ENCODE results near the gene SHH. TPM values are rescaled to one million over a fixed set of nuclear protein-coding genes. Genes with fewer than 3 reads are reported as not detected.
"Not testable (repeated sequence)": the region's sequence is repeated elsewhere in the genome, so short reads cannot be mapped to it uniquely, and the experiment has no call there.

SHH gene
- total and polyA plus RNA-seq, 12 donors, result not detected

DNA sequence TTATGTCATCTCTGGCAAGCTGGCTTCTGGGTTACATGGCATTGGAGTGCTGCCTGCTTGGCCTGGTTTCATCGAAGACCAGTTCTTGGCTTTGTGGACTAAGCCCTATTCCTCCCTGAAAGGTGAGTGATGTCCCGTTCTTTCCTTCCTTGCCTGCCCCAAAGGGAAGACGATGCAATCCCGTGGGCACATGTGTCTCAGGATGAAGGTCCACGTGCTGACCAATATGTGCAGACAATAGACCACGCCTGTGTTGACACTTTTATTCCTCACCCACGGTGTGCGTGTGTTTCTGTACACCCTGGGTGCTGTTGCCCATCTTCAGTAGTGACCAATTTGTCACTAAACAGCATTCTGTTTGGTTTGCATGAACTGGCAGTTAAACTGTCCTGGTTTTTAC is 28.6 kb upstream of the SHH start:
- no peak for DNase-seq
- intact Hi-C loops (cut with DNase I), result no loop called here
- no peaks in the 10 kb centered on the region for H3K36me3 ChIP-seq

GRCh38 chr7:155840262-155840885 is 28.1 kb upstream of the SHH start:
- no peak for TF ChIP-seq CTCF (IDR thresholded peaks at IDR 0.05)
- Histone ChIP-seq H3K27me3 (peaks cover 0 to 80% (median 39%) of the 10 kb centered on the region in 7 donors), H3K4me1 (no peaks in the 10 kb centered on the region), H3K36me3 (no peaks in the 10 kb centered on the region), H3K4me3 (no peak overlapping the region), H3K9me3 (no peaks in the 10 kb centered on the region), H3K27ac (no peak overlapping the region)
- ATAC-seq, result no peak
- intact Hi-C loops (cut with DNase I), result no loop called here
- DNase-seq, result no peak
- 79 to 80% methylated on average over 21 of the region's 21 CpGs for WGBS, 2 donors

More for the DNA sequence above, 28.6 kb upstream of the SHH start:
- H3K4me1 ChIP-seq, result no peaks in the 10 kb centered on the region
- whole genome bisulfite sequencing, 2 donors, result 81 to 83% methylated on average over 8 of the region's 8 CpGs
- H3K9me3 ChIP-seq, result no peaks in the 10 kb centered on the region
- no peak for TF ChIP-seq CTCF (IDR thresholded peaks at IDR 0.05)
- H3K27ac ChIP-seq, result no peak overlapping the region
- H3K4me3 ChIP-seq, result no peak overlapping the region
- H3K27me3 ChIP-seq, result peaks cover 0 to 77% (median 37%) of the 10 kb centered on the region in 7 donors
- no peak for ATAC-seq

GRCh38 chr7:155839461-155839860 is 27.2 kb upstream of the SHH start:
- Histone ChIP-seq H3K9me3 (no peaks in the 10 kb centered on the region), H3K36me3 (no peaks in the 10 kb centered on the region), H3K27me3 (peaks cover 0 to 77% (median 31%) of the 10 kb centered on the region in 7 donors), H3K27ac (no peak overlapping the region), H3K4me1 (no peaks in the 10 kb centered on the region), H3K4me3 (no peak overlapping the region)
- no peak for TF ChIP-seq CTCF (IDR thresholded peaks at IDR 0.05)
- no peak for ATAC-seq
- no peak for DNase-seq
- WGBS, 2 donors, result 84 to 85% methylated on average over 8 of the region's 8 CpGs
- intact Hi-C loops (cut with DNase I), result no loop called here

DNA sequence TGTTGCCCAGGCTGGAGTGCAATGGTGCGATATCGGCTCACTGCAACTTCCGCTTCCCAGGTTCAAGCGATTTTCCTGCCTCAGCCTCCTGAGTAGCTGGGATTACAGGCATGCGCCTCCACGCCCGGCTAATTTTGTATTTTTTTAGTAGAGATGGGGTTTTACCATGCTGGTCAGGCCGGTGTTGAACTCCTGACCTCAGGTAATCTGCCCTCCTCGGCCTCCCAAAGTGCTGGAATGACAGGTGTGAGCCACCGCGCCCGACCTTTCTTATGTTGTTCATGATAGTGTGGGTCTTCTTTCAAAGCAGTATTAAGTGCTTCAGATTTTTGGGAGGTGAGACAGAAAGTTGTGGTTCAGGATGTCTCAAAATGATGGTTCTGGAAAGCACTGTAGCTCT is 26.0 kb upstream of the SHH start:
- DNase-seq; ATAC-seq; H3K4me3 ChIP-seq; H3K36me3 ChIP-seq; H3K9me3 ChIP-seq; H3K4me1 ChIP-seq; intact Hi-C loops (cut with DNase I); H3K27ac ChIP-seq: not testable (repeated sequence)
- H3K27me3 ChIP-seq, result peaks cover 0 to 76% (median 37%) of the 10 kb centered on the region in 7 donors
- WGBS, 2 donors, result 88 to 89% methylated on average over 12 of the region's 12 CpGs

DNA sequence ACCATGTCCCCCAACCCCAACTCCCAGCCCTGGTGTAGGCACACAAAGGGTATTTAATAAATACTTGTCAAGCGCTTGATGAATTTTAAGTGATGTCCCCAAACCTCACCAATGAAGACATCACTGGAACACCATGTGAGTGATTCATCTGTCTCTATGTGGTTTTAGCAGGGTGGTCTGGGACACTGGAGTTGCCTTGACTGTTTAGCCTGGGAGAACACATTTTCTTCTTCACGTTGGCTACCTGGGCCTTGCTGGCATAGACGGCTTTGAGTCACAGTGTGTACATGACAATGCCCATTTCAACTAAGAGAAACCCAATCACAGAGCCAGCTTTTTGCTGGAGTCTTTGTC is 24.8 kb upstream of the SHH start:
- Histone ChIP-seq H3K9me3 (no peaks in the 10 kb centered on the region), H3K27me3 (peaks cover 0 to 72% (median 47%) of the 10 kb centered on the region in 7 donors)

More for the DNA sequence above, 24.8 kb upstream of the SHH start:
- Histone ChIP-seq H3K27ac (no peak overlapping the region), H3K4me1 (no peaks in the 10 kb centered on the region), H3K36me3 (no peaks in the 10 kb centered on the region), H3K4me3 (no peak overlapping the region)
- intact Hi-C loops (cut with DNase I), result no loop called here
- DNase-seq (no peak), ATAC-seq (no peak)
- TF ChIP-seq CTCF (IDR thresholded peaks at IDR 0.05), result no peak
- WGBS, 2 donors, result 86 to 90% methylated on average over 3 of the region's 3 CpGs
